ENCODE results near the gene STT3A.

DNA sequence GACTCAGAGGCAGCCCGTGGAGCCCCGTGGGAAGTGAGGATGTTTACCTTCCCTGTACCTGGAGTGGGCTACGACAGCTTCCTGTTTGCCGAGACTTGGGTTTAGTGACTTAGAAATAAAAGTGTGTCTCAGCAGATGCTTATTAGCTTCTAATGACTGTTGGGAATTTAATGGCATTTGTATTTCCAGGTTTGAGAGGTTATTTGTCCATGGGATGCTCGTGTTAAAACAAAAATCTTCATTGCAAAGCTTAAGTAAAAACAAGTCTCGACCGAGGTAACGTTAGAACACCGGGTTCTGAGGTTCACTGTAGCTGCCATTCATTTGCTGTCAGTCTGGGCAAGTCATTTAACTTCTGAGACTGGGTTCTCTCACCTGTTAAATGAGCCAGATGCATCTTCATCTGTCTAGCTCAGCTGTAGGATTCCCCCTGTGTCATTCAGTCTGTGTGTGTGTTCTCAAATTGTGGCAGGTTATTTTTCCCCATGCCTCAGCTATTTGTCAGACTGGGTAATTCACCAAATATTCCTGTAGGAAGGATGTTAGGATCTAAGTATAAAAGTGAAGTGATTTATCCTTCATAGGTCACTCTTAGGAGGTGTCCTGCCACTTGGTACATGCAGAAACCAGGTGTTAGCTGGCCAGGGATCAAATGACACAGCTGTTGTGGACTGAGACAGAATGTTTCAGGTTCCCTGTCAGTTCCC is 22.6 kb upstream of the STT3A start:
- TF ChIP-seq POLR2AphosphoS5 (IDR thresholded peaks at IDR 0.05; ENCODE audit: borderline replicate concordance, low read depth, low read length): no peak
- TF ChIP-seq EZH2 (IDR thresholded peaks at IDR 0.05): no peak

All from SK-N-MC (cell line).